Measurements from ENCODE around the gene EMILIN1. TPM values are rescaled to one million over a fixed set of nuclear protein-coding genes. Genes with fewer than 3 reads are reported as not detected.

The EMILIN1 gene
- 0.27 to 0.56 TPM (median 0.47 TPM) in 5 replicates for total RNA-seq (2022; extraction: Qiagen RNA extraction)

GRCh38 chr2:27078267-27079194, at the start of gene EMILIN1:
Gene EMILIN1, plus strand, starts transcription at chr2:27078615. Its CDS starts 451 bp downstream, at chr2:27079066.

DNA sequence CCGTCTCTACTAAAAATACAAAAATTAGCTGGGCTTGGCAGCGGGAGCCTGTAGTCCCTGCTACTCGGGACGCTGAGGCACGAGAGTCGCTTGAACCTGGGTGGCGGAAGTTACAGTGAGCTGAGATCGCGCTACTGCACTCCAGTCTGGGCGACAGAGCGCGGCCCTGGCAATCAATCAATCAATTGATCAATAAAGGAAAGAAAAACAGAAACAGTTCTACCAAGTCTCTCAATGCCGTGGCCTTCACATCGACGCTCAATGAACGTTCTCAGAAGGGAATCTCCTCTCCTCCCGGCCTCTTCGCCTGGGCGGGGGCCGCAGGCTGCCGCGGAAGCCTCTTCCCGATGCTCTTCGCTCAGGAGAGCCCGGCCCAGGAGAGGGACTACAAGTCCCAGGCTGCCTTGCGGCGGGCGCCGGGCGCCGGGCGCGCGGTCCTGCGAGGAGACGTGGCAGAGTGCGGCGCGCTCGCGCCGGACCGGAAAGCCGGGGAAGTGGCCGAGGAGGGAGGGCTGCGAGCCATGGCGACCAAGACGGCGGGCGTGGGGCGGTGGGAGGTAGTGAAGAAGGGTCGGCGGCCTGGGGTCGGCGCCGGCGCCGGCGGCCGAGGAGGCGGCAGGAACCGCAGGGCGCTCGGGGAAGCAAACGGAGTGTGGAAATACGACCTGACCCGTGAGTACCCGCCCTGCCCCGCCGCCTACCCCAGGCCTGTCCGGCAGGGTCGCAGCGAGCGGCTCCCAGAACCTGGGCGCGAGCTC, 45.7 kb upstream of the EMILIN1 start, which contains the start of gene TMEM214:
Gene TMEM214 (plus strand): TSS at position 471 of the 758 bp plus-strand sequence. CDS start 51 bp downstream, at position 522.

DNA sequence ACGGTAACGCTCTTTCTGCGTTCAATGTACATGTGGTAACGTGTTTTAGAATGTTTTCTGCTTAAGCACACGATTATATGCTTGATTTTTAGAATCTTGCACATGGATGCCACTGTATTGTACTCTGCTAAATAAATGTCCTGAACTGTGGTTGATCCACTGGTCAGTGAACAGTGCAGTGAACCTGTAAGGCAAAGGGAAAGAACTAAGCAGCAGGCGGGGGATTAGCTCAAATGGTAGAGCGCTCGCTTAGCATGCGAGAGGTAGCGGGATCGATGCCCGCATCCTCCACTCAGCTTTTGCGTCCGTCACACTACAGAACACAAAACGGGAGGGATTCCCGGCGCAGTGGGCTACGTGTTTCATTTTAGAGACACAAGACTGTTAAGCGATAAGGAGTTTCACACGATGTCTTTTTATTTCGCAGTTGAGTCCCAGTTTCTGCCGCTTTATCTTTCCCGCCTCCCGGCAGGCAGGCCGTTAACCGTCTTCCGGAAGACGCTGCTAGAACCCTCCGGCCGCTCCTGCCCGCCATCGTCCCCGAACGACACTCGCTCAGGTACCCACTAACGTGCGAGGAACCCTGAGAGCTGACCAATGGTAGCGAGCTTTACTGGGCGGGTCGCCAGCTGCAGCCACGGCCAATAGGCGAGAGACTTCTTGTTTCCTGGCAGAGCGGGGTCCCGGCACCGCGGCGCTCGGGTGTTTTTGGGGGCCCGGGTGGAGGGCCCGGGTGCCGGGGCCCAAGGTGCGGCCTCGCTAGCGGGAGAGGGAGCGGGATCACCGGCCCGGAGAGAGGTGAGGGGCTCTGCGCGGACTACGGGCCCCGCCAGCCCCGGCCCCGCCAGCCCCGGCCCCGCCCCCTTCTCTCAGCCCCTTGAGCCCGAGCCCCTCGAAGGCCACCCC, 27.2 kb upstream of the EMILIN1 start, which contains the start of gene AGBL5:
Gene AGBL5 (plus strand): TSS at position 673 of the 906 bp plus-strand sequence. CDS start 1,291 bp downstream, outside the sequence.

GRCh38 chr2:27071277-27071989, 7.0 kb upstream of the EMILIN1 start, which contains the start of gene OST4:
Gene OST4, minus strand, starts transcription at chr2:27071654.

DNA sequence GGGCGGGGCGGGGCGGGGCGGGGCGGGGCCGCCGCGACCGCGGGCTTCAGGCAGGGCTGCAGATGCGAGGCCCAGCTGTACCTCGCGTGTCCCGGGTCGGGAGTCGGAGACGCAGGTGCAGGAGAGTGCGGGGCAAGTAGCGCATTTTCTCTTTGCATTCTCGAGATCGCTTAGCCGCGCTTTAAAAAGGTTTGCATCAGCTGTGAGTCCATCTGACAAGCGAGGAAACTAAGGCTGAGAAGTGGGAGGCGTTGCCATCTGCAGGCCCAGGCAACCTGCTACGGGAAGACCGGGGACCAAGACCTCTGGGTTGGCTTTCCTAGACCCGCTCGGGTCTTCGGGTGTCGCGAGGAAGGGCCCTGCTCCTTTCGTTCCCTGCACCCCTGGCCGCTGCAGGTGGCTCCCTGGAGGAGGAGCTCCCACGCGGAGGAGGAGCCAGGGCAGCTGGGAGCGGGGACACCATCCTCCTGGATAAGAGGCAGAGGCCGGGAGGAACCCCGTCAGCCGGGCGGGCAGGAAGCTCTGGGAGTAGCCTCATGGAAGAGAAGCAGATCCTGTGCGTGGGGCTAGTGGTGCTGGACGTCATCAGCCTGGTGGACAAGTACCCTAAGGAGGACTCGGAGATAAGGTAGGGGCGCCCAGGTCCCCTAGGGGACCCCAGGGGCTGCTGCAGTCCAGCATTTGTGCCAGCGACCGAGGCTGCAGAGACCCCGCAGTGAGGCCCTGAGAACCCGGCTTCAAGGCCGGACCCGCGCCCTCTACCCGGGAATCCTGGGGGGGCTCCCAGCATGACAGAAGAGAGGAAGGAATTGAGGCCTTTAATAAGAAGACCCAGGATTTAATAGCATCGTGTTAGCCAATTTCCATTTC, 8.5 kb downstream of the EMILIN1 start, which contains the start of gene KHK:
Gene KHK (plus strand): TSS at position 49 of the 870 bp plus-strand sequence. CDS start 488 bp downstream, at position 537.

DNA sequence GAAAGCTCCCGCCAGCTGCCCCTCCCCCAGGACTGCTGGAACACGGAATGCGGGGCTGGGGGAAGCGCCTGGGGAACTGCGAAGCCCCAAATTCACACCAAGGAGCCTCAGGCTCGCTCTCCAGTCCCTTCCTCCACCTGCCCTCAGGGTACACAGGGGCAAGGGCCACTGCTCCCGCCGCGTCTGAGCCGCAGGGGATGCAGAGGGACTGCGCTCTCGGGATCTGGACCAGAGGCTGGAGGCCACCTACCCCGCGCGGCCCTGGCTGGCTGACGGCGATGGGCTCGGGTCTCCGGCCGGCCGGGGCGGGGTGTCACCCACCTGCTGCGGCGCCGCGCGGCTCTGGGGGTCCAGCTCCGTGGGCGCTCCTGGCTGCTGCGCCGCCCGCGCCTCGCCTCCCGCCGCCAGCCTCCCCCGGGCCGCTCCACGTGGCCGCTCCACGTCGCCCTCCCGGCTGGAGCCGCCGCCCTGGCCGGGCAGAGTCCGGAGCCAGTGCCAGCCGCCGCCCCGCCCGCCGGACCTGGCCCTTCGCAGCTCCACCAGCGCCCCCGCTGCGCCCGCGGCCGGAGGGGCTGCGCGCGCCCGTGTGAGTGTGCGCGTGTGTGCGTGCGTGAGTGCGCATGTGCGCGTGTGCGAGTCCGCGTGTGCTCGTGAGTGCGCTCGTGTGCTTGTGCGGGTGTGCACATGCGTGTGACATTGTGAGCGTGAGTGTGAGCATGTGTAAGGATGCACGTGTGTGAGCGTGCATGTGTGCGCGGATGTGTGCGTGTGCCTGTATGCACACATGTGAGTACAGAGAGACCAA, 40.3 kb downstream of the EMILIN1 start, which contains the start of gene CGREF1:
Gene CGREF1 (minus strand): TSS at position 604 of the 805 bp plus-strand sequence. CDS start 14,762 bp downstream, outside the sequence.

DNA sequence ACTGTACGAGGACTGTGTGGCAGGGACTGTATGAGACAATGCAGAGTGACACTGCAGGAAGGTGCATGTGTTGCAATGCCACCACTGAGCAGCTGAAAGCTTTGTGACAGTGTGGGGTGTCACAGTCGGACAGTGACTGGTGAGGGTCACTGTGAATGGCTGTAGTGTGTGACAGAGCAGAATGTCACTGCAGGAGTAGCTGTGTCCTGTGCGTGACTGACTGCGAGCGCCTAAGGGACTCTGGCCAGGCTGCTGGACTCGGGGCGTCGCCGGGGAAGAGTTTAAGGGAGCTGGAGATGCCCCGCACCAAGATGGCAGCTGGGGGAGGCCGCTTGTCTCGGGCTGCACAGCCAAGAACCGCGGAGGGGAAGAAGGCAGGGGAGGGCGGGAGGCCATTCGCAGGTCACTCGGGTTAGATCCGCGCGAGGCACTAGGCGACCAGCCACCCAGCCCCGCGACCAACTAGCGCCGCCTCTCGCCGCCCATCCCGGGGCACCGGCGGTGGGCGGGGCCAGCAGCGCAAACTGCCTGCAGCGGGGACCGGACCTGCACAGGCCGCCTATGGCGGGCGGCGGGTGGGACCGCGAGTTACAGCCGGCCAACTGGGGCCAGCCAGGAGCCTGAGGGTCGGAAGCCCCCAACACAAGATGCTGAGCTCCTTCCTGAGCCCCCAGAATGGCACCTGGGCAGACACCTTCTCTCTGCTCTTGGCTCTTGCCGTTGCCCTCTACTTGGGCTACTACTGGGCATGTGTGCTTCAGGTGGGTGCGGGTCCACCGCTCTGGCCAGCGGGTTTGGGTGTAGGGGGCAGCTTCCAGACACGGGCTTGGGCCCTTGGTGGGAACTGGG, 45.1 kb downstream of the EMILIN1 start, which contains the start of gene ABHD1:
Gene ABHD1 (plus strand): TSS at position 514 of the 849 bp plus-strand sequence. CDS start 134 bp downstream, at position 648.

DNA sequence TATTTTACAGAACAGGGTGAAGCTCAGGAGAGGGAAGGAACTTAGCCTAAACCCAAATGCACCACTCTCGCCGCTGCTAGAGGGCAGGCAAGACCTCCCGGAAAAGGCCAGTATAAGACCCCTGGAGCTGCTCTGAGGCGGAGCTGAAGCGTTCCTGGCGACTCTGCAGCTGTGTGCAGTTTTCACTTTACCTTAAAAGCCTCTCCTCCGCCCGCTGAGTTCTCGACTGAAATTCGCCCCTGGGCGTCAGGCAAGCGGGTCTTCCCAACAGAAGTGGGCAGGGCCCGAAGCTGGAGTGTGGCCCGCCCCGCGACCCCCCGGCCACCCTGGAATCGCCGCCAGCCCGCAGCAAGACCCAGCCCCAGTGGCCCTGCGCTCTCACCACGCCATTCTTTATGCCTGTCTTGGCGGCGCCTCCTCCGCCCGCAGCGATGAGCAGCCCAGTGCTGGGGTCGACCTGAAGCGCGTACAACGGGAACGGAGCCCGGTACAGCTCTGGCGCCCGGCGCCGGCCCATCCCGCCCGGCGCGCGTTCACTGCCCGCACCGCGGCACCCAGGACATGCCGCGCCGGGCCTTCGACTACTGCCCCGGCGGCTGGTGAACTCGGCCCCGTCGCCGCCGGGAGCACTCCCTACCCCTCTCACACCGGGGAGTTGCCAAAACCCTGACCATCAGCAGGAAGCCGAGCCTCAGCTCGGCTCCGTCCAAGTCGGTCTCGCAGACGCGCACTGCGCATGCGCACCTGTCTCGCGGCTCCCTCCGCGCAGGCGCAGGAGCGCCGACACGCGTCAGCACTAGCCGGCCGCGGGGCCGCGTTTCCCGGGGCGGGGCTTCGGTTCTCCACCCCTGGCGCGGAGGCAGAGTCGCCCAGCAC, 55.7 kb downstream of the EMILIN1 start, which contains the start of gene PREB:
Gene PREB (minus strand): TSS at position 732 of the 876 bp plus-strand sequence. CDS start 215 bp downstream, at position 517.

Other genes starting within 250 kb of the EMILIN1 start
- gene DPYSL5, start 230.5 kb upstream of the EMILIN1 start, total RNA-seq (2022; extraction: Qiagen RNA extraction), result 3.6 to 7.7 TPM (median 5.3 TPM) in 5 replicates
- 9.4 to 12.8 TPM (median 10.7 TPM) in 5 replicates for gene MAPRE3, start 108.0 kb upstream of the EMILIN1 start, total RNA-seq (2022; extraction: Qiagen RNA extraction)
- gene TMEM214, start 45.6 kb upstream of the EMILIN1 start, total RNA-seq (2022; extraction: Qiagen RNA extraction), result 53.5 to 68.3 TPM (median 65.9 TPM) in 5 replicates
- 28.1 to 32.0 TPM (median 30.4 TPM) in 5 replicates for gene AGBL5, start 26.9 kb upstream of the EMILIN1 start, total RNA-seq (2022; extraction: Qiagen RNA extraction)
- 539 to 642 TPM (median 562 TPM) in 5 replicates for gene OST4, start 7.0 kb upstream of the EMILIN1 start, total RNA-seq (2022; extraction: Qiagen RNA extraction)
- gene KHK, start 8.2 kb downstream of the EMILIN1 start, total RNA-seq (2022; extraction: Qiagen RNA extraction), result 7.6 to 10.4 TPM (median 10.2 TPM) in 5 replicates
- 7.3 to 9.0 TPM (median 8.4 TPM) in 5 replicates for gene CGREF1, start 40.5 kb downstream of the EMILIN1 start, total RNA-seq (2022; extraction: Qiagen RNA extraction)
- gene ABHD1, start 45.2 kb downstream of the EMILIN1 start, total RNA-seq (2022; extraction: Qiagen RNA extraction), result 0.77 to 2.1 TPM (median 1.5 TPM) in 5 replicates
- gene PREB, start 56.0 kb downstream of the EMILIN1 start, total RNA-seq (2022; extraction: Qiagen RNA extraction), result 44.7 to 60.1 TPM (median 58.3 TPM) in 5 replicates
- not detected in 5 replicates for gene PRR30, start 60.8 kb downstream of the EMILIN1 start, total RNA-seq (2022; extraction: Qiagen RNA extraction)
- not detected in 5 replicates for gene TCF23, start 70.4 kb downstream of the EMILIN1 start, total RNA-seq (2022; extraction: Qiagen RNA extraction)
- 206 to 230 TPM (median 222 TPM) in 5 replicates for gene ATRAID, start 133.4 kb downstream of the EMILIN1 start, total RNA-seq (2022; extraction: Qiagen RNA extraction)
- 61.6 to 71.0 TPM (median 63.7 TPM) in 5 replicates for gene SLC5A6, start 133.7 kb downstream of the EMILIN1 start, total RNA-seq (2022; extraction: Qiagen RNA extraction)
- 51.1 to 65.2 TPM (median 61.1 TPM) in 5 replicates for gene CAD, start 138.8 kb downstream of the EMILIN1 start, total RNA-seq (2022; extraction: Qiagen RNA extraction)
- 2.1 to 4.0 TPM (median 3.3 TPM) in 5 replicates for gene SLC30A3, start 184.4 kb downstream of the EMILIN1 start, total RNA-seq (2022; extraction: Qiagen RNA extraction)
- not detected in 5 replicates for gene DNAJC5G, start 196.8 kb downstream of the EMILIN1 start, total RNA-seq (2022; extraction: Qiagen RNA extraction)
- gene TRIM54, start 203.8 kb downstream of the EMILIN1 start, total RNA-seq (2022; extraction: Qiagen RNA extraction), result 0.70 to 1.3 TPM (median 0.91 TPM) in 5 replicates
- 0.30 to 2.8 TPM (median 1.4 TPM) in 5 replicates for gene UCN, start 229.8 kb downstream of the EMILIN1 start, total RNA-seq (2022; extraction: Qiagen RNA extraction)
- 76.5 to 95.8 TPM (median 85.5 TPM) in 5 replicates for gene MPV17, start 244.5 kb downstream of the EMILIN1 start, total RNA-seq (2022; extraction: Qiagen RNA extraction)